H9 (cell line): Measurements from ENCODE around the gene RPIA. TPM values are rescaled to one million over a fixed set of nuclear protein-coding genes. Genes with fewer than 3 reads are reported as not detected.

ENCODE experiments used
- DNase-seq: peaks from one replicate; pipeline ENCODE4 v3.0.0-alpha.2; 2017
- H2AFZ ChIP-seq: one replicate; pipeline ENCODE4 v1.6.1; 2013; ENCODE audit warnings: mild to moderate bottlenecking, low read length, control low read depth, moderate library complexity
- H2AK5ac ChIP-seq: 2 replicates; pipeline ENCODE4 v1.6.1; 2013; ENCODE audit warnings: low read length, control low read depth, mixed read lengths; ENCODE audit not compliant: insufficient read length
- H2BK120ac ChIP-seq: one replicate; pipeline ENCODE4 v1.6.1; 2013; ENCODE audit warnings: low read depth, mild to moderate bottlenecking, low read length, control low read depth, inconsistent platforms; ENCODE audit not compliant: poor library complexity, severe bottlenecking
- H2BK12ac ChIP-seq: 2 replicates; pipeline ENCODE4 v1.6.1; 2013; ENCODE audit warnings: low read length, control low read depth, mixed read lengths, low read depth; ENCODE audit not compliant: insufficient read length
- H2BK15ac ChIP-seq: 2 replicates; pipeline ENCODE4 v1.6.1; 2013; ENCODE audit warnings: low read depth, low read length, control low read depth
- H2BK20ac ChIP-seq: one replicate; pipeline ENCODE4 v1.6.1; 2013; ENCODE audit warnings: low read depth, mild to moderate bottlenecking, low read length, control low read depth, inconsistent platforms; ENCODE audit not compliant: poor library complexity, severe bottlenecking
- H2BK5ac ChIP-seq: 2 replicates; pipeline ENCODE4 v1.6.1; 2013; ENCODE audit warnings: low read length, control low read depth, mixed read lengths; ENCODE audit not compliant: insufficient read length
- H3K14ac ChIP-seq: 2 replicates; pipeline ENCODE4 v1.6.1; 2013; ENCODE audit warnings: low read length, control low read depth; ENCODE audit not compliant: insufficient read depth
- H3K18ac ChIP-seq: 2 replicates; pipeline ENCODE4 v1.6.1; 2013; ENCODE audit warnings: low read depth, mild to moderate bottlenecking, mixed read lengths, low read length, control low read depth; ENCODE audit not compliant: insufficient read length
- H3K23ac ChIP-seq: 2 replicates; pipeline ENCODE4 v1.6.1; 2013; ENCODE audit warnings: low read length, control low read depth, mixed read lengths, low read depth; ENCODE audit not compliant: insufficient read length
- H3K23me2 ChIP-seq: 2 replicates; pipeline ENCODE4 v1.6.1; 2013; ENCODE audit warnings: low read depth, mild to moderate bottlenecking, mixed read lengths, low read length, control low read depth; ENCODE audit not compliant: insufficient read length, poor library complexity, severe bottlenecking
- H3K27ac ChIP-seq: 2 replicates; pipeline ENCODE4 v1.5.1; 2013; ENCODE audit warnings: low read length, control low read depth, mixed read lengths, low read depth; ENCODE audit not compliant: insufficient read length
- H3K27me3 ChIP-seq: 2 replicates; pipeline ENCODE4 v1.6.1; 2013; ENCODE audit warnings: low read length, control low read depth, inconsistent platforms; ENCODE audit not compliant: insufficient read depth
- H3K4ac ChIP-seq: 2 replicates; pipeline ENCODE4 v1.6.1; 2013; ENCODE audit warnings: low read depth, mild to moderate bottlenecking, control low read depth, inconsistent platforms, low read length, moderate library complexity
- H3K4me1 ChIP-seq: 2 replicates; pipeline ENCODE4 v1.6.1; 2013; ENCODE audit warnings: low read length, control low read depth, inconsistent platforms; ENCODE audit not compliant: insufficient read depth
- H3K4me2 ChIP-seq: 2 replicates; pipeline ENCODE4 v1.6.1; 2013; ENCODE audit warnings: low read length, control low read depth, mixed read lengths; ENCODE audit not compliant: insufficient read length, insufficient read depth
- H3K56ac ChIP-seq: 2 replicates; pipeline ENCODE4 v1.6.1; 2013; ENCODE audit warnings: low read depth, mild to moderate bottlenecking, mixed read lengths, low read length, control low read depth; ENCODE audit not compliant: insufficient read length
- H3K79me1 ChIP-seq: 2 replicates; pipeline ENCODE4 v1.6.1; 2013; ENCODE audit warnings: low read depth, mild to moderate bottlenecking, moderate library complexity, low read length, control low read depth, inconsistent platforms; ENCODE audit not compliant: insufficient read depth, poor library complexity, severe bottlenecking
- H3K79me2 ChIP-seq: 2 replicates; pipeline ENCODE4 v1.6.1; 2013; ENCODE audit warnings: low read length, control low read depth, inconsistent platforms; ENCODE audit not compliant: insufficient read depth
- H3K9ac ChIP-seq: 2 replicates; pipeline ENCODE4 v1.6.1; 2013; ENCODE audit warnings: low read length, control low read depth, mixed read lengths; ENCODE audit not compliant: insufficient read length; ENCODE audit errors: extremely low read depth
- H3K9me3 ChIP-seq: one replicate; pipeline ENCODE4 v1.6.1; 2013; ENCODE audit warnings: low read depth, low read length, inconsistent platforms; ENCODE audit not compliant: control insufficient read depth
- H3T11ph ChIP-seq: one replicate; pipeline ENCODE4 v1.6.1; 2013; ENCODE audit warnings: mild to moderate bottlenecking, low read length, control low read depth, inconsistent platforms
- H4K20me1 ChIP-seq: one replicate; pipeline ENCODE4 v1.6.1; 2013; ENCODE audit not compliant: control insufficient read depth, insufficient read length, insufficient read depth
- H4K5ac ChIP-seq: 2 replicates; pipeline ENCODE4 v1.6.1; 2013; ENCODE audit warnings: low read depth, mild to moderate bottlenecking, mixed read lengths, low read length, control low read depth; ENCODE audit not compliant: insufficient read length
- H4K8ac ChIP-seq: replicated peaks from 2 replicates; pipeline ENCODE4 v1.6.1; 2013; ENCODE audit warnings: low read length, control low read depth, mixed read lengths, low read depth; ENCODE audit not compliant: insufficient read length
- H4K91ac ChIP-seq: 2 replicates; pipeline ENCODE4 v1.6.1; 2013; ENCODE audit warnings: low read depth, mild to moderate bottlenecking, moderate library complexity, mixed read lengths, low read length, control low read depth; ENCODE audit not compliant: insufficient read length
- H3K27ac Mint-ChIP-seq, 3 experiments: 2 replicates in 2 of 3; 3 replicates in 1 of 3; pipeline ENCODE4 v1.8.0; 2020 to 2021; ENCODE audit warnings: mixed read lengths in 3 of 3, mild to moderate bottlenecking in 1 of 3, moderate library complexity in 1 of 3
- H3K27me3 Mint-ChIP-seq: 2 replicates; pipeline ENCODE4 v1.8.0; 2021; ENCODE audit warnings: low read depth, mild to moderate bottlenecking, moderate library complexity, mixed read lengths
- H3K36me3 Mint-ChIP-seq, 3 experiments: 2 replicates in 2 of 3; 3 replicates in 1 of 3; pipeline ENCODE4 v1.8.0; 2020 to 2021; ENCODE audit warnings: low read depth in 3 of 3, mixed read lengths in 3 of 3; ENCODE audit not compliant: insufficient read depth in 1 of 3
- H3K4me1 Mint-ChIP-seq, 2 experiments: 2 replicates each; pipeline ENCODE4 v1.8.0; 2020; ENCODE audit warnings: mixed read lengths in 2 of 2
- H3K4me3 Mint-ChIP-seq, 2 experiments: 2 replicates in 1 of 2; 3 replicates in 1 of 2; pipeline ENCODE4 v1.8.0; 2020 to 2021; ENCODE audit warnings: mild to moderate bottlenecking in 2 of 2, mixed read lengths in 2 of 2, moderate library complexity in 1 of 2
- H3K9me3 Mint-ChIP-seq, 2 experiments: 2 replicates in 1 of 2; 3 replicates in 1 of 2; pipeline ENCODE4 v1.8.0; 2020; ENCODE audit warnings: mild to moderate bottlenecking in 2 of 2, mixed read lengths in 2 of 2, moderate library complexity in 1 of 2
- CTCF ChIP-seq: fragments of 200-600 bp; sonication (generic); conservative IDR thresholded peaks from 3 replicates; pipeline ENCODE4 v1.8.0; 2021; ENCODE audit warnings: antibody characterized with exemption, mild to moderate bottlenecking
- WGBS: extraction: QIAGEN DNeasy Blood & Tissue Kit; methylation state at CpG from one replicate; pipeline ENCODE4 v1.1.7; 2013; ENCODE audit warnings: missing lambda C conversion rate, low lambda C conversion rate, mixed read lengths; ENCODE audit not compliant: insufficient read length; ENCODE audit errors: extremely low coverage; 5-methylcytosine and 5-hydroxymethylcytosine counted together
- total RNA-seq: library from RNA; stranded (reverse); gene quantifications from 2 replicates; pipeline ENCODE4 v1.2.1, GENCODE V29; 2021

The RPIA gene
- total RNA-seq, 1 experiment from 2014 or later, result 18.6 TPM

GRCh38 chr2:88721268-88721667 is 29.8 kb downstream of the RPIA start:
- H3K18ac ChIP-seq, result no peak overlapping the region
- H3K27ac ChIP-seq, result no peak overlapping the region
- H3T11ph ChIP-seq, result no peak overlapping the region
- peaks cover 37 to 47% (median 38%) of the 10 kb centered on the region in 3 experiments for H3K36me3 Mint-ChIP-seq
- H3K79me1 ChIP-seq, result no peaks in the 10 kb centered on the region
- no peak overlapping the region for H2BK20ac ChIP-seq
- no peak overlapping the region for H4K91ac ChIP-seq
- H3K27me3 ChIP-seq, result no peaks in the 10 kb centered on the region
- no peaks in the 10 kb centered on the region for H3K4me1 ChIP-seq
- H3K4ac ChIP-seq, result no peak overlapping the region
- no peak for DNase-seq
- no CpG with 5 or more reads among the region's 2 CpGs for WGBS
- H3K9ac ChIP-seq, result no peak overlapping the region
- no peak overlapping the region for H2BK5ac ChIP-seq
- H3K27ac Mint-ChIP-seq, result no peak overlapping the region
- H2BK12ac ChIP-seq, result no peak overlapping the region
- H4K20me1 ChIP-seq, result no peaks in the 10 kb centered on the region
- H3K27me3 Mint-ChIP-seq, result no peaks in the 10 kb centered on the region
- no peaks in the 10 kb centered on the region for H3K23me2 ChIP-seq
- H3K9me3 ChIP-seq, result peaks cover 5% of the 10 kb centered on the region
- no peak overlapping the region for H3K14ac ChIP-seq
- H4K8ac ChIP-seq, result no peak overlapping the region
- H2BK120ac ChIP-seq, result no peak overlapping the region
- H2AK5ac ChIP-seq, result no peak overlapping the region
- 0 out of 2 replicates have a peak, but pooled peaks cover 2% of the 10 kb centered on the region for H3K79me2 ChIP-seq
- H3K4me1 Mint-ChIP-seq, result peaks cover 7 to 8% of the 10 kb centered on the region in 2 experiments; a peak in 2 of 4 replicates
- no peak overlapping the region for H3K4me2 ChIP-seq
- no peak overlapping the region for H4K5ac ChIP-seq
- no peak for TF ChIP-seq CTCF
- H3K56ac ChIP-seq, result no peak overlapping the region
- no peak overlapping the region for H2AFZ ChIP-seq
- H3K23ac ChIP-seq, result no peak overlapping the region
- H3K9me3 Mint-ChIP-seq, result peaks cover 41 to 52% of the 10 kb centered on the region in 2 experiments
- no peak overlapping the region for H3K4me3 Mint-ChIP-seq
- no peak overlapping the region for H2BK15ac ChIP-seq
